Measurements from ENCODE around the gene ZNF638. TPM values are rescaled to one million over a fixed set of nuclear protein-coding genes. Genes with fewer than 3 reads are reported as not detected.

Gene ZNF638
- total RNA-seq, 1 experiment from 2014 or later: 108 TPM

DNA sequence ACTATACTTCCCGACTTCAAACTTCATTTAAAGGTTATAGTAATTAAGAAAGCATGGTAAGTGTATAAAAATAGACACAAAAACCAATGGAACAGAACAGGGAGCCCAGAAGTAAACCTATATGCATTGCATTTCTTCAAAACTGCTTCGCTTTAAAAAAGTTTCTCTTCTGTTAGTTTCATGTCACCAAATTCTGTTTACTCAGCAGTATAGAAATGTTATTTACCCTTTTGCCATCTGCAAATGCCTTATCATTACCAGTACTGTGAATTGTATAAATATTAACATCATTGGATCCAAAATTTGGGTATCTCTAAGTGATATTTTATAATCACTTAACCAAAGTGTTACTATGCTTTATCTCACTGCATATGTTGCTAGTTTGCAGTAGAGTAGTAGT, 45.9 kb upstream of the ZNF638 start:
- Histone ChIP-seq H3K79me2 (ENCODE audit: insufficient read depth, low read length) (peaks cover 78% of the 10 kb centered on the region), H3K9me2 (ENCODE audit: insufficient read depth) (no peaks in the 10 kb centered on the region), H3K9me3 (ENCODE audit: control insufficient read depth in 1 of 2, insufficient read depth in 1 of 2, low read depth in 1 of 2, low read length in 2 of 2) (no peaks in the 10 kb centered on the region), H2AFZ (ENCODE audit: low read depth, low read length, poor library complexity, severe bottlenecking) (no peak overlapping the region), H3K4me3 (replicated peaks in 1 of 2; ENCODE audit: low read depth in 1 of 2, low read length in 2 of 2) (no peak overlapping the region), H3K4me2 (ENCODE audit: low read length) (no peak overlapping the region), H3K36me3 (ENCODE audit: control insufficient read depth in 1 of 2, insufficient read depth in 2 of 2, low read length in 2 of 2) (no peaks in the 10 kb centered on the region), H3K27me3 (ENCODE audit: insufficient read depth, low read length) (no peaks in the 10 kb centered on the region), H3K9ac (ENCODE audit: low read length) (no peak overlapping the region), H4K20me1 (ENCODE audit: insufficient read depth) (no peaks in the 10 kb centered on the region), H3K4me1 (ENCODE audit: control insufficient read depth in 1 of 2, insufficient read depth in 2 of 2, low read length in 2 of 2) (peaks cover 0 to 6% of the 10 kb centered on the region in 2 experiments; a peak in 1 of 4 replicates), H3K27ac (ENCODE audit: low read depth, low read length) (no peak overlapping the region)
- ChIA-PET CTCF (interaction anchor here (1.3 kb wide), 1 partner anchor 14 kb away, joined by 3 read pairs; no protein-coding TSS in a partner anchor), RAD21 (ENCODE audit: low non-redundant PET in 1 of 2, low total read pairs in 2 of 2, uncharacterized antibody in 2 of 2, unreplicated experiment in 2 of 2) (no interaction called here), POLR2A (no interaction called here)
- intact Hi-C loops (cut with micrococcal nuclease): no loop called here
- no TSS peak for BruUV-seq (replicated peaks)
- DNase-seq (ENCODE audit: low read depth, low spot score) (no peak), ATAC-seq (no peak)
- no peak for TF ChIP-seq ATF3 (IDR thresholded peaks at IDR 0.05)
- no peak for TF ChIP-seq CBX3 (IDR thresholded peaks at IDR 0.05; ENCODE audit: low read depth)
- TF ChIP-seq TCF7L2 (IDR thresholded peaks at IDR 0.05; ENCODE audit: borderline replicate concordance, extremely low read depth, insufficient read depth, insufficient read length): no peak
- TF ChIP-seq SIN3A (IDR thresholded peaks at IDR 0.05; ENCODE audit: low read depth): no peak
- TF ChIP-seq CEBPB (IDR thresholded peaks at IDR 0.05; ENCODE audit: low read depth): no peak
- TF ChIP-seq, protein P1, sequence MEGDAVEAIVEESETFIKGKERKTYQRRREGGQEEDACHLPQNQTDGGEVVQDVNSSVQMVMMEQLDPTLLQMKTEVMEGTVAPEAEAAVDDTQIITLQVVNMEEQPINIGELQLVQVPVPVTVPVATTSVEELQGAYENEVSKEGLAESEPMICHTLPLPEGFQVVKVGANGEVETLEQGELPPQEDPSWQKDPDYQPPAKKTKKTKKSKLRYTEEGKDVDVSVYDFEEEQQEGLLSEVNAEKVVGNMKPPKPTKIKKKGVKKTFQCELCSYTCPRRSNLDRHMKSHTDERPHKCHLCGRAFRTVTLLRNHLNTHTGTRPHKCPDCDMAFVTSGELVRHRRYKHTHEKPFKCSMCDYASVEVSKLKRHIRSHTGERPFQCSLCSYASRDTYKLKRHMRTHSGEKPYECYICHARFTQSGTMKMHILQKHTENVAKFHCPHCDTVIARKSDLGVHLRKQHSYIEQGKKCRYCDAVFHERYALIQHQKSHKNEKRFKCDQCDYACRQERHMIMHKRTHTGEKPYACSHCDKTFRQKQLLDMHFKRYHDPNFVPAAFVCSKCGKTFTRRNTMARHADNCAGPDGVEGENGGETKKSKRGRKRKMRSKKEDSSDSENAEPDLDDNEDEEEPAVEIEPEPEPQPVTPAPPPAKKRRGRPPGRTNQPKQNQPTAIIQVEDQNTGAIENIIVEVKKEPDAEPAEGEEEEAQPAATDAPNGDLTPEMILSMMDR (IDR thresholded peaks at IDR 0.05 in 2 of 3, conservative IDR thresholded peaks at IDR 0.05 in 1 of 3; ENCODE audit: borderline replicate concordance in 1 of 3, insufficient read depth in 1 of 3, low read depth in 2 of 3, low read length in 2 of 3): no peak
- TF ChIP-seq SP1 (IDR thresholded peaks at IDR 0.05; ENCODE audit: low read depth): no peak
- TF ChIP-seq FOSL1 (IDR thresholded peaks at IDR 0.05; ENCODE audit: low read depth): no peak
- TF ChIP-seq EZH2 (IDR thresholded peaks at IDR 0.05): no peak
- no peak for TF ChIP-seq MAX (IDR thresholded peaks at IDR 0.05)
- TF ChIP-seq ELF1 (IDR thresholded peaks at IDR 0.05; ENCODE audit: borderline replicate concordance, low read depth): no peak
- no peak for TF ChIP-seq POLR2AphosphoS5 (IDR thresholded peaks at IDR 0.05; ENCODE audit: low read depth, low read length)
- TF ChIP-seq, protein P2, sequence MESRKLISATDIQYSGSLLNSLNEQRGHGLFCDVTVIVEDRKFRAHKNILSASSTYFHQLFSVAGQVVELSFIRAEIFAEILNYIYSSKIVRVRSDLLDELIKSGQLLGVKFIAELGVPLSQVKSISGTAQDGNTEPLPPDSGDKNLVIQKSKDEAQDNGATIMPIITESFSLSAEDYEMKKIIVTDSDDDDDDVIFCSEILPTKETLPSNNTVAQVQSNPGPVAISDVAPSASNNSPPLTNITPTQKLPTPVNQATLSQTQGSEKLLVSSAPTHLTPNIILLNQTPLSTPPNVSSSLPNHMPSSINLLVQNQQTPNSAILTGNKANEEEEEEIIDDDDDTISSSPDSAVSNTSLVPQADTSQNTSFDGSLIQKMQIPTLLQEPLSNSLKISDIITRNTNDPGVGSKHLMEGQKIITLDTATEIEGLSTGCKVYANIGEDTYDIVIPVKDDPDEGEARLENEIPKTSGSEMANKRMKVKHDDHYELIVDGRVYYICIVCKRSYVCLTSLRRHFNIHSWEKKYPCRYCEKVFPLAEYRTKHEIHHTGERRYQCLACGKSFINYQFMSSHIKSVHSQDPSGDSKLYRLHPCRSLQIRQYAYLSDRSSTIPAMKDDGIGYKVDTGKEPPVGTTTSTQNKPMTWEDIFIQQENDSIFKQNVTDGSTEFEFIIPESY (IDR thresholded peaks at IDR 0.05; ENCODE audit: extremely low read depth, insufficient replicate concordance, low read length): no peak
- TF ChIP-seq JUND (IDR thresholded peaks at IDR 0.05): no peak
- no peak for TF ChIP-seq ZFX (IDR thresholded peaks at IDR 0.05)
- no peak for TF ChIP-seq SRF (IDR thresholded peaks at IDR 0.05; ENCODE audit: low read depth)
- TF ChIP-seq EZH2phosphoT487 (IDR thresholded peaks at IDR 0.05; ENCODE audit: borderline replicate concordance): no peak
- no peak for TF ChIP-seq RAD21 (IDR thresholded peaks at IDR 0.05; ENCODE audit: low read depth)
- TF ChIP-seq ZNF274 (IDR thresholded peaks at IDR 0.05; ENCODE audit: low read depth, low read length): no peak
